HUES48 (cell line): Measurements from ENCODE around the gene NFYC.

Source experiments
- H3K27ac ChIP-seq: one replicate; pipeline ENCODE4 v1.7.0; 2013; ENCODE audit warnings: low read depth, low read length, inconsistent platforms
- H3K27me3 ChIP-seq: 2 replicates; pipeline ENCODE4 v1.6.1; 2013; ENCODE audit warnings: mild to moderate bottlenecking, low read length; ENCODE audit not compliant: control insufficient read depth, insufficient read depth
- H3K36me3 ChIP-seq: 2 replicates; pipeline ENCODE4 v1.6.1; 2013; ENCODE audit warnings: low read length; ENCODE audit not compliant: control insufficient read depth, insufficient read depth
- H3K4me1 ChIP-seq: 2 replicates; pipeline ENCODE4 v1.6.1; 2013; ENCODE audit warnings: mild to moderate bottlenecking, low read length; ENCODE audit not compliant: control insufficient read depth, insufficient read depth
- H3K4me3 ChIP-seq: 2 replicates; pipeline ENCODE4 v1.5.1; 2013; ENCODE audit warnings: mild to moderate bottlenecking, low read depth, low read length
- H3K9ac ChIP-seq: 2 replicates; pipeline ENCODE4 v1.6.1; 2013; ENCODE audit warnings: mild to moderate bottlenecking, low read depth, low read length, moderate library complexity
- H3K9me3 ChIP-seq: 2 replicates; pipeline ENCODE4 v1.6.1; 2013; ENCODE audit warnings: low read length; ENCODE audit not compliant: control insufficient read depth, insufficient read depth

NFYC gene

DNA sequence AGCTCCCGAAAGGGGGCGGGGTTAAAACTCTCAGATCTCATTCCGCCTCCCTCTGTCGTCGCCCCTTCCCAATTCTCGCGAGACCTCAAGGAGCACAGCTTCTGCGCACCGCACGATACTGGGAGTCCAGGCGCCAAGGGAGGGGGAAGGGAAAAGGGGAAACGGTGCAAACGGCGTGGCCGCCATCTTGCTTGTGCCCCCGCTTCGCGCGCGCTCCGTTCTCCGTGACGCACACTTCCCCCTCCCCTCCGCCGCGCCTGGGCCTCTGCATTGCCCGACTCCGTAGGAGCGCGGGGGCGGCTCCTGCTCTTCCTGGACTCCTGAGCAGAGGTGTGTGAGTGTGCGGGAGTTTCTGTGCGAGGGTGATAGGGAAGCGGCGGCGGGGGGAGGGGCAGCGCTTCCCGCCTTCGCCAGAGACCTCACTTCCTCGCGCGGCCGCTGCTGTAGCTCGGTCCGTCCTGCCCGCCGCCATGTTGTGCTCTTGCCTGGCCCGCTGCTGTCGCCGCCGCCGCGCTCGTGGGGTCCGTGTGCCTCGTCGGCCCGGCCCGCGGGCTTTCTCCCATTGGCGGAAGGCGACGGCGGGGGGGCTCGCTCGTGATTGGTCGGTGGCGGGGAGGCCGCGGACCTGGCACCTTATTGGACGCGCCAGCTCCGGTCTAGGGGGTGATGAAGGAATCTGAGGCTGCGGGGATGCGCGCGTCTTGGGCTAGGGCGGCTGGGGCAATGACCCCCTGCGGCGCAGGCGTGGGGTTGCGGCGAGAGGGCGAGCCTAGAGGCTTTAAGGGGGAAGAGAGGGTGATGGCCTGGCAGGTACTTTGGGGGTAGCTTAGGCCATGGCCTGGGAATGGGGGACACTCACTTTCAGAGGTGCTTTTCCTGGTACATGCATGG, at the start of gene NFYC:
NFYC (plus strand) TSS at position 167 of the 891 bp plus-strand sequence. CDS start 47,140 bp downstream, outside the sequence.
- Histone ChIP-seq H3K4me1 (peaks cover 30% of the 10 kb centered on the region), H3K9ac (peak within 1 kb of the TSS; percentile 100), H3K9me3 (no peaks in the 10 kb centered on the region), H3K27me3 (no peaks in the 10 kb centered on the region), H3K27ac (peak within 1 kb of the TSS; percentile 100), H3K4me3 (peak within 1 kb of the TSS; percentile 67), H3K36me3 (peaks cover 5% of the 10 kb centered on the region)

DNA sequence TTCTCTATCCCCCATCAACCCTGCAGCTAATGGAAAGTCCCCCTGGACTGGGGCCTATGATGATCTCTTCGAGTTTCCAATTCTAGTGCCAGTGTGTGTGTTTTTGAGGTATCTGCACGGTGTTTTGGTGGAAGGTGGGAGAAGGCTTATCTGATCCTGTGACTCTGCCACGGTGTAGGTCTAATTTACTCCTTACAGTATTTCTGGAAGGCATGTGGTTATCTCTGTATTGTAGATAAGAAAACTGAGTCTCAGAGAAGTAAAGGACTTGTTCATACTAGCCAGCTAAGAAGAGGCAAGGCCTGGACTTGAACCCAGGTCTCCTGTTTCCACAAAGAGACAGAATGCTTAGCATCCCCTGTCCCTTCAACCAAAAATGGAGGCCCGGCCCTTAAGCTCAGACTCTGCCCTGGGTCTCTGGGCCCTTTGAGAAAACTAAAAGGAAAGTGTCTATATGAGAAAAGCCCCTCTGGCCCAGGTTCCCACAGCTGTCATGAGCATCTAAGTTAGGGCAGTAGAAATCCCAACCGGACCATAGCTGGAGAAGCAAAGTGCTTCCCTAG, 46.3 kb upstream of the NFYC start:
- H3K4me1 ChIP-seq = no peaks in the 10 kb centered on the region; the same call in 1 of the 2 replicates
- H3K9me3 ChIP-seq = no peaks in the 10 kb centered on the region
- no peaks in the 10 kb centered on the region for H3K36me3 ChIP-seq
- H3K27me3 ChIP-seq = no peaks in the 10 kb centered on the region
- no peak overlapping the region for H3K9ac ChIP-seq
- no peak overlapping the region for H3K4me3 ChIP-seq
- no peak overlapping the region for H3K27ac ChIP-seq

- Histone ChIP-seq H3K36me3 (no peaks in the 10 kb centered on the region), H3K4me3 (no peak overlapping the region), H3K27me3 (no peaks in the 10 kb centered on the region), H3K4me1 (no peaks in the 10 kb centered on the region; the same call in 1 of the 2 replicates), H3K9me3 (no peaks in the 10 kb centered on the region), H3K9ac (no peak overlapping the region), H3K27ac (no peak overlapping the region)
Measured at GRCh38 chr1:40646315-40646714, 45.2 kb upstream of the NFYC start.

GRCh38 chr1:40648200-40648599, 43.3 kb upstream of the NFYC start:
- Histone ChIP-seq H3K27ac (no peak overlapping the region), H3K4me1 (peaks cover 2% of the 10 kb centered on the region; the same call in 1 of the 2 replicates), H3K9me3 (no peaks in the 10 kb centered on the region), H3K9ac (no peak overlapping the region), H3K4me3 (no peak overlapping the region), H3K36me3 (no peaks in the 10 kb centered on the region), H3K27me3 (no peaks in the 10 kb centered on the region)

- no peak overlapping the region for H3K4me3 ChIP-seq
- H3K27me3 ChIP-seq = no peaks in the 10 kb centered on the region
- no peak overlapping the region for H3K9ac ChIP-seq
- peaks cover 8% of the 10 kb centered on the region for H3K4me1 ChIP-seq
- H3K36me3 ChIP-seq = no peaks in the 10 kb centered on the region
- no peaks in the 10 kb centered on the region for H3K9me3 ChIP-seq
- H3K27ac ChIP-seq = no peak overlapping the region
Measured at GRCh38 chr1:40648928-40649591, 42.4 kb upstream of the NFYC start.

DNA sequence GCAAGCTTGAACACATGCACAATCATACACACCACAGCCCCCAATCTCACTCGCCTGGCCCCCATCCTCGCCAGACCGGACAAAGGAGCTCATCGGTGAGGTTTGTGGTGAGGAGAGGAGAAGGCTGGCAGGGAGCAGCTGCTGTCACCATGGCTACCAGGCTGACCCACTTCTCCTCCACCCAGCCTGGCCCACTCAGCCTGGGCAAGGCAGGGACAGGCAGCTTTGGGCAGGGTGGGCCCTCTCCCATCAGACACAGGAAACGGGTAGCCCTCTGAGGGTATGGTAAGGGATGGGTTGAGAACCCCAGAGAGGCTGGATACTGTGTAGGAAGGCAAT, 41.9 kb upstream of the NFYC start:
- Histone ChIP-seq H3K27me3 (no peaks in the 10 kb centered on the region), H3K4me1 (peaks cover 13% of the 10 kb centered on the region), H3K9ac (no peak overlapping the region), H3K27ac (no peak overlapping the region), H3K36me3 (no peaks in the 10 kb centered on the region), H3K9me3 (no peaks in the 10 kb centered on the region), H3K4me3 (no peak overlapping the region)

DNA sequence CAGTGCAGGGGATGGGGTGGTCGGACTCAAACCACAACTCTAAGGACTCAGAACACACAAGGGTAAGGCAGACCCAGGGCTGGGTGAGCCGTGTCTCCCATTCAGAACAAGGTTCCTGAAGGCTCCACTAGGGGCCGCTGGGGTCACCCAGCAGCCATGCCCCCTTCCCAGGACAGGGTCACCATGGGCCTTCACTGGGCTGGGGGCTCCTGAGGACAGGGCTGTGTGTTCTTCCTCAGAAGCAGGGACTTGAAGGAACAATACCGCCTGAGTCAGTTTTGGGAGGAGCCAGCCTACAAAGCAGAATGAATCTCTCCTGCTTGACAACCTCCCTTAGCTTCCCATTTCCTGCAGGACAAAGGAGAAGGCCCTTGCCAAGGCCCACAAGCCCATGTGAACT, 41.4 kb upstream of the NFYC start:
- H3K36me3 ChIP-seq = no peaks in the 10 kb centered on the region
- no peaks in the 10 kb centered on the region for H3K9me3 ChIP-seq
- no peak overlapping the region for H3K4me3 ChIP-seq
- no peaks in the 10 kb centered on the region for H3K27me3 ChIP-seq
- H3K27ac ChIP-seq = no peak overlapping the region
- H3K9ac ChIP-seq = no peak overlapping the region
- H3K4me1 ChIP-seq = peaks cover 18% of the 10 kb centered on the region

DNA sequence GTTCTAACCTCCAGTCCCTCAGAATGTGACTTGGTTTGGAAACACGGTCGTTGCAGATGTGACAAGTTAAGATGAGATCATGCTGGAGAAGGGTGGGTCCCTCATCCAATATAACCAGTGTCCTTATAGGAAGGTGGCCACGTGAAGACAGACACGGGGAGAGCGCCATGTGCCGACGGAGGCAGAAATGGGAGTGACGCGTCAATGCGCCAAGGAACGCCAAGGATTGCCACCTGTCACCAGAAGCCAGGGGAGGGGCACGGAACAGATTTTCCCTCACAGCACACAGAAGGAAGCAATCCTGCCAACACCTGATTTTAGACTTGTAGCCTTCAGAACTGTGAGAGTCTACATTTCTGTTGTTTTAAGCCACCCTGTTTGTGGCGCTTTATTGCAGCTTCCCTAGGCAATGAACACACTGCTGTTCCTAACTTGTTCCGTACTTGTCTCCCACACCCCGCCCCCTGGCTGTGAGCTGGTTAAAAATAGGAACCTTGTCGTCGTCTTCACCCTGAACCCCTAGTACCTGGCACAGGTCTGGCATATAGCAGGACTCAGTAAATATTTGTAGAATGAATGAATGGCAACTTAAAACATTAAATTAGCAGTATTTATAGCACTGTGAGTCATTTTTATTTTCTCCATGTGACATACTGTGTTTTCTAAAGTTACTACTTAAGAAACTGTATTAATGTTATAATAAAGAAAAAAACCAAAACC, 40.2 kb upstream of the NFYC start:
- Histone ChIP-seq H3K36me3 (no peaks in the 10 kb centered on the region), H3K27me3 (no peaks in the 10 kb centered on the region), H3K4me3 (no peak overlapping the region), H3K9ac (no peak overlapping the region), H3K27ac (no peak overlapping the region), H3K4me1 (peaks cover 18% of the 10 kb centered on the region), H3K9me3 (no peaks in the 10 kb centered on the region)

GRCh38 chr1:40652468-40652867, 39.0 kb upstream of the NFYC start:
- no peak overlapping the region for H3K27ac ChIP-seq
- no peaks in the 10 kb centered on the region for H3K9me3 ChIP-seq
- no peak overlapping the region for H3K4me3 ChIP-seq
- peaks cover 18% of the 10 kb centered on the region for H3K4me1 ChIP-seq
- H3K27me3 ChIP-seq = no peaks in the 10 kb centered on the region
- no peak overlapping the region for H3K9ac ChIP-seq
- H3K36me3 ChIP-seq = no peaks in the 10 kb centered on the region

- no peaks in the 10 kb centered on the region for H3K36me3 ChIP-seq
- no peak overlapping the region for H3K4me3 ChIP-seq
- no peaks in the 10 kb centered on the region for H3K27me3 ChIP-seq
- no peak overlapping the region for H3K27ac ChIP-seq
- H3K4me1 ChIP-seq = peaks cover 18% of the 10 kb centered on the region
- no peak overlapping the region for H3K9ac ChIP-seq
- no peaks in the 10 kb centered on the region for H3K9me3 ChIP-seq
Measured at GRCh38 chr1:40652979-40653378, 38.5 kb upstream of the NFYC start.
